Esophagus muscularis mucosa (tissue), 4 donors: ENCODE results near the gene DERA. TPM values are rescaled to one million over a fixed set of nuclear protein-coding genes. Genes with fewer than 3 reads are reported as not detected.

Experiments used
- DNase-seq: peaks from one replicate; pipeline ENCODE4 v3.0.0-alpha.2; 2017; ENCODE audit errors: extremely low spot score
- H3K27ac ChIP-seq, 4 donors: fragments of 200-600 bp; sonication (generic); replicated peaks in 1 of 4; 1 replicate in 3 of 4; 2 replicates in 1 of 4; pipeline ENCODE4 v1.5.1; 2016 to 2019; ENCODE audit warnings: mild to moderate bottlenecking in 1 of 4
- H3K27me3 ChIP-seq, 4 donors: fragments of 200-600 bp; sonication (generic); one replicate each; pipeline versions ENCODE4 v1.5.1 to v1.6.0; 2016 to 2019
- H3K36me3 ChIP-seq, 4 donors: fragments of 200-600 bp; sonication (generic); one replicate each; pipeline ENCODE4 v1.5.1; 2016 to 2019
- H3K4me1 ChIP-seq, 4 donors: fragments of 200-600 bp; sonication (generic); one replicate each; pipeline ENCODE4 v1.5.1; 2016 to 2019
- H3K4me3 ChIP-seq, 4 donors: fragments of 200-600 bp; sonication (generic); 1 replicate in 2 of 4; 2 replicates in 2 of 4; pipeline ENCODE4 v1.5.1; 2016 to 2019; ENCODE audit warnings: mild to moderate bottlenecking in 4 of 4, moderate library complexity in 1 of 4
- H3K9me3 ChIP-seq, 4 donors: fragments of 200-600 bp; sonication (generic); 1 replicate in 3 of 4; 2 replicates in 1 of 4; pipeline ENCODE4 v1.5.1; 2016 to 2019
- EP300 ChIP-seq: sonication (generic); formaldehyde crosslinking; IDR thresholded peaks from one replicate; pipeline ENCODE4 v1.6.1; 2017; ENCODE audit warnings: antibody characterized with exemption
- POLR2A ChIP-seq: fragments of 450-650 bp; IDR thresholded peaks from one replicate; pipeline ENCODE4 v1.6.1; 2017; ENCODE audit warnings: antibody characterized with exemption, moderate library complexity, mild to moderate bottlenecking, low read depth
- POLR2AphosphoS5 ChIP-seq, 2 donors: sonication (generic); formaldehyde crosslinking; IDR thresholded peaks; one replicate each; pipeline ENCODE4 v1.6.1; 2017; ENCODE audit warnings: antibody characterized with exemption in 2 of 2
- WGBS: methylation state at CpG from one replicate; pipeline ENCODE4 v1.1.5; 2018; 5-methylcytosine and 5-hydroxymethylcytosine counted together
- intact Hi-C: fragments of 100-400 bp; cut with DNase I; formaldehyde crosslinking; loops from one replicate; pipeline ENCODE4 v1.15.1; 2023
- total RNA-seq, 4 donors: library from RNA; depleted of rRNA; stranded (reverse); fragments of >200 nt; gene quantifications; one replicate each; pipeline versions ENCODE4 v1.1.0 to v1.2.1, GENCODE V29; 2016
- TF ChIP-seq, protein P1 (sequence below), 3 experiments: fragments of 200-600 bp in 2 of 3; fragments of 450-650 bp in 1 of 3; sonication (generic) in 2 of 3; IDR thresholded peaks; one replicate each; pipeline ENCODE4 v1.5.1; 2017 to 2019; ENCODE audit warnings: antibody characterized with exemption in 3 of 3, mild to moderate bottlenecking in 2 of 3, moderate library complexity in 1 of 3

The DERA gene
- total RNA-seq, 4 donors from 2014 or later: 30.6 to 47.3 (median 34.3) TPM

DNA sequence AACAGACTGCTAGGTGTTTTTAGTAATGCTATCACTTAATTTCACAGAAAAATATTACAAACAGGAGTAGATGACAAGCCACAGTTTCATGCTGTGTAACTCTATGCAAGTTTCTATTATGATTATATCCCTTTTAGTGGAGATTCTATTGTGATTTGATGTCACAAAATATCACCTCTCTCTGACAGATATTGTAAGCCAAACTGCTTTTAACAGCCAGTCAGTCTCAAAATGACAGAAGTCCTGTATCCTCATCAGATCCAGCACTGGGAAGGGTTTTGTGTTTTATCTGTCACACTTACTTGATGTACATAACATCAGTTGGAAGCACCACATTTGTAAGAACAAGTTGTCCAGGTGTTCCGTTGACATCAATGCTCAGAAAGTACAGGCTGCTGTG, 164.8 kb downstream of the DERA start:
- no peak overlapping the region for H3K4me3 ChIP-seq
- H3K36me3 ChIP-seq: no peaks in the 10 kb centered on the region
- TF ChIP-seq, protein P1, sequence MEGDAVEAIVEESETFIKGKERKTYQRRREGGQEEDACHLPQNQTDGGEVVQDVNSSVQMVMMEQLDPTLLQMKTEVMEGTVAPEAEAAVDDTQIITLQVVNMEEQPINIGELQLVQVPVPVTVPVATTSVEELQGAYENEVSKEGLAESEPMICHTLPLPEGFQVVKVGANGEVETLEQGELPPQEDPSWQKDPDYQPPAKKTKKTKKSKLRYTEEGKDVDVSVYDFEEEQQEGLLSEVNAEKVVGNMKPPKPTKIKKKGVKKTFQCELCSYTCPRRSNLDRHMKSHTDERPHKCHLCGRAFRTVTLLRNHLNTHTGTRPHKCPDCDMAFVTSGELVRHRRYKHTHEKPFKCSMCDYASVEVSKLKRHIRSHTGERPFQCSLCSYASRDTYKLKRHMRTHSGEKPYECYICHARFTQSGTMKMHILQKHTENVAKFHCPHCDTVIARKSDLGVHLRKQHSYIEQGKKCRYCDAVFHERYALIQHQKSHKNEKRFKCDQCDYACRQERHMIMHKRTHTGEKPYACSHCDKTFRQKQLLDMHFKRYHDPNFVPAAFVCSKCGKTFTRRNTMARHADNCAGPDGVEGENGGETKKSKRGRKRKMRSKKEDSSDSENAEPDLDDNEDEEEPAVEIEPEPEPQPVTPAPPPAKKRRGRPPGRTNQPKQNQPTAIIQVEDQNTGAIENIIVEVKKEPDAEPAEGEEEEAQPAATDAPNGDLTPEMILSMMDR (IDR thresholded peaks at IDR 0.05): no peak
- TF ChIP-seq POLR2AphosphoS5 (IDR thresholded peaks at IDR 0.05) (no peak), POLR2A (no peak), EP300 (no peak)
- H3K9me3 ChIP-seq: no peaks in the 10 kb centered on the region
- no peaks in the 10 kb centered on the region for H3K4me1 ChIP-seq
- H3K27ac ChIP-seq: no peak overlapping the region
- WGBS: 100% methylated on average over 1 of the region's 1 CpG
- DNase-seq: no peak
- H3K27me3 ChIP-seq: no peaks in the 10 kb centered on the region
- intact Hi-C loops: no loop called here

- intact Hi-C loops: no loop called here
- Histone ChIP-seq H3K9me3 (no peaks in the 10 kb centered on the region), H3K27me3 (no peaks in the 10 kb centered on the region), H3K4me3 (no peak overlapping the region), H3K4me1 (no peaks in the 10 kb centered on the region), H3K27ac (no peak overlapping the region), H3K36me3 (no peaks in the 10 kb centered on the region)
- WGBS: 44% methylated on average over 2 of the region's 2 CpGs
- TF ChIP-seq POLR2A: no peak
- TF ChIP-seq EP300: no peak
- TF ChIP-seq, protein P1 (IDR thresholded peaks at IDR 0.05): no peak
- TF ChIP-seq POLR2AphosphoS5 (IDR thresholded peaks at IDR 0.05): no peak
- no peak for DNase-seq
Measured at GRCh38 chr12:16076557-16076956, 165.4 kb downstream of the DERA start.

GRCh38 chr12:16076970-16077522, 165.9 kb downstream of the DERA start:
- Histone ChIP-seq H3K27me3 (no peaks in the 10 kb centered on the region), H3K36me3 (no peaks in the 10 kb centered on the region), H3K27ac (no peak overlapping the region), H3K4me3 (no peak overlapping the region), H3K4me1 (no peaks in the 10 kb centered on the region), H3K9me3 (no peaks in the 10 kb centered on the region)
- no peak for DNase-seq
- WGBS: 100% methylated on average over 1 of the region's 1 CpG
- no peak for TF ChIP-seq EP300
- no peak for TF ChIP-seq POLR2A
- TF ChIP-seq POLR2AphosphoS5 (IDR thresholded peaks at IDR 0.05): no peak
- TF ChIP-seq, protein P1 (IDR thresholded peaks at IDR 0.05): no peak
- intact Hi-C loops: no loop called here

- Histone ChIP-seq H3K36me3 (no peaks in the 10 kb centered on the region), H3K27ac (no peak overlapping the region), H3K4me3 (no peak overlapping the region), H3K4me1 (no peaks in the 10 kb centered on the region), H3K27me3 (no peaks in the 10 kb centered on the region), H3K9me3 (no peaks in the 10 kb centered on the region)
- TF ChIP-seq POLR2AphosphoS5 (IDR thresholded peaks at IDR 0.05) (no peak), POLR2A (no peak), EP300 (no peak)
- TF ChIP-seq, protein P1 (IDR thresholded peaks at IDR 0.05): no peak
- intact Hi-C loops: no loop called here
- DNase-seq: no peak
- WGBS: 79% methylated on average over 8 of the region's 8 CpGs
Measured at GRCh38 chr12:16086462-16086861, 175.3 kb downstream of the DERA start.

DNA sequence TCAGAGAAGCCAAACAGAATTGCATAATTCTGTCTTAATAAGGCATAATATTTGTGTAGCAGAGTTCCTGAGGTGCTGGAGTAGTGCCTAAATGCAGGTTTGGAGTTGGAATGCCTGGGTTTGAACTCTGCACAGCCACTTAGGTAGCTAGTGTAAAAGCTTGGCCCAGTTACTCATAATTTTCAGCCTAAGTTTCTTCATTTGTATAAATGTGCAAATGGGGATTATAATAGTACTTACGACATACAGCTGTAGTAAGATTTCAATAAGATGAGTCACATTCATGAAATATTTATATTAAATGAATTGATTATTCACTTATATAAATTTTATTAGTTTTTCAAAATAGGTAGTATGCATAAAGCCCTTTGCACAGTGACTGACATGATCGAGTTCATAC, 175.8 kb downstream of the DERA start:
- Histone ChIP-seq H3K27ac (no peak overlapping the region), H3K36me3 (no peaks in the 10 kb centered on the region), H3K27me3 (no peaks in the 10 kb centered on the region), H3K4me1 (no peaks in the 10 kb centered on the region), H3K4me3 (no peak overlapping the region), H3K9me3 (no peaks in the 10 kb centered on the region)
- WGBS: 88% methylated on average over 2 of the region's 2 CpGs
- no peak for DNase-seq
- TF ChIP-seq, protein P1 (IDR thresholded peaks at IDR 0.05): no peak
- intact Hi-C loops: no loop called here
